Activated CD4-positive, alpha-beta memory T cell treated with anti-CD3 and anti-CD28 coated beads, Interleukin-2, amount 10 ng/mL, durations not matched to agents 7 days and 5 days (primary cell): ENCODE data around the gene CDAN1. TPM values are rescaled to one million over a fixed set of nuclear protein-coding genes. Genes with fewer than 3 reads are reported as not detected.

Experiments used
- CTCF ChIA-PET: fragments of 350-600 bp; sonication (Branson Sonifier 250); formaldehyde crosslinking; loops from one replicate; lab custom pipeline; 2021; ENCODE audit warnings: antibody characterized with exemption, inconsistent platforms; lab: Charles Lee
- POLR2A ChIA-PET: fragments of 350-600 bp; sonication (Branson Sonifier 250); formaldehyde crosslinking; loops from one replicate; lab custom pipeline; 2021; ENCODE audit warnings: antibody characterized with exemption; lab: Charles Lee
- DNase-seq: peaks from one replicate; pipeline ENCODE4 v3.0.0-alpha.2; 2020
- H3K27ac Mint-ChIP-seq: one replicate; pipeline ENCODE4 v1.8.0; 2021; ENCODE audit warnings: mild to moderate bottlenecking, mixed read lengths
- H3K27me3 Mint-ChIP-seq: one replicate; pipeline ENCODE4 v1.8.0; 2021; ENCODE audit warnings: mixed read lengths
- H3K36me3 Mint-ChIP-seq: one replicate; pipeline ENCODE4 v1.8.0; 2021; ENCODE audit warnings: low read depth, mixed read lengths
- H3K4me1 Mint-ChIP-seq: one replicate; pipeline ENCODE4 v1.8.0; 2021; ENCODE audit warnings: mixed read lengths
- H3K4me3 Mint-ChIP-seq: one replicate; pipeline ENCODE4 v1.8.0; 2021; ENCODE audit warnings: mild to moderate bottlenecking, mixed read lengths
- H3K9me3 Mint-ChIP-seq: one replicate; pipeline ENCODE4 v1.8.0; 2021; ENCODE audit warnings: mixed read lengths
- total RNA-seq, 2 experiments: library from RNA; stranded (reverse); gene quantifications; one replicate each; pipeline ENCODE4 v1.2.3, GENCODE V29; 2021

CDAN1 gene
- total RNA-seq, 2 experiments from 2014 or later, result 22.1 to 26.2 TPM

DNA sequence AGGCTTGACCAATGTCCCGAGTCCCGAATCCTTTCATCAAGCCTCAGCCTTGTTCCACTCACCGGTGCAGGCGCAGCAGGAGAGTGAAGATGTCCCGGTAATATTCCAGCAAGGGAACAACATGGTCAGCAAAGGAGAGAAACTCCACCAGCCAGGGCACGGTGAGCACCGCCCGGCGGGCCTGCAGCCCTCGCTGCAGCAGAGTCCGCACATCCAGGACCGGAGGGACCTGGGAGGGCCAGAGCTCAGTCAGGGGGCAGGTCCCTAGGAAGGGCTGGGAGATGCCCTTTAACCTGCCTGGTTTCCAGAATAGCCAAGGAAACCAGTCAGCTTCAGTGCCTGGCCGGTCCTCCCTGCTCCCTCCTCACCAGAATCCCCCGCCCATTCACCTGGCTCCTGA, 6.4 kb downstream of the CDAN1 start:
- H3K9me3 Mint-ChIP-seq, result no peaks in the 10 kb centered on the region
- H3K4me3 Mint-ChIP-seq, result no peak overlapping the region
- peaks cover 9% of the 10 kb centered on the region for H3K4me1 Mint-ChIP-seq
- no peaks in the 10 kb centered on the region for H3K27me3 Mint-ChIP-seq
- H3K27ac Mint-ChIP-seq, result no peak overlapping the region
- ChIA-PET POLR2A (interaction anchor here (1.9 kb wide), 1 partner anchor 10 kb away, joined by 4 read pairs; no protein-coding TSS in a partner anchor), CTCF (no interaction called here)
- H3K36me3 Mint-ChIP-seq, result peaks cover 67% of the 10 kb centered on the region
- DNase-seq, result no peak

DNA sequence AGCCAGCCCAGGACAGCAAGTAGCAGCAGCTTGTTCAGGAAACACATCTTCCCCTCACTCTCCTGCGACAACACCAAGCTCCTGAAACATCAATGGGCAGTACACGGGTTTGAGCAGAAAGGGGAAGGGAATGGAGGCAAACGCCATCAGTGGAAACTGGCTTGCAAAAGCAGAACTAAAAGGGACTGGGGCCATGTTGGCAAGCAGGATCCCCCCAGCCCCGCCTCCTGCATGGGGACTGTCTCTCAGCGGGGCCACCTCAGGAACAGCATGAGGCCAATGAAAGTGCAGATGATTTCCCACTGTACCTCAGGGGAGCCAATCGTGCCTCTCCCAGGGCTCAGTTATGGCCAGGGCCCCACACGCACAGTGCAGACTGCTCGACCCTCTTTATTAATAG, 6.8 kb downstream of the CDAN1 start:
- H3K27me3 Mint-ChIP-seq, result no peaks in the 10 kb centered on the region
- POLR2A ChIA-PET, result interaction anchor here (1.9 kb wide), 1 partner anchor 10 kb away, joined by 4 read pairs; no protein-coding TSS in a partner anchor

GRCh38 chr15:42729409-42729808, 7.5 kb downstream of the CDAN1 start:
- ChIA-PET POLR2A (no interaction called here), CTCF (no interaction called here)
- H3K27ac Mint-ChIP-seq, result no peak overlapping the region
- H3K27me3 Mint-ChIP-seq, result no peaks in the 10 kb centered on the region
- DNase-seq, result no peak
- H3K4me3 Mint-ChIP-seq, result no peak overlapping the region
- peaks cover 5% of the 10 kb centered on the region for H3K4me1 Mint-ChIP-seq
- H3K36me3 Mint-ChIP-seq, result peaks cover 77% of the 10 kb centered on the region
- H3K9me3 Mint-ChIP-seq, result no peaks in the 10 kb centered on the region

More for the DNA sequence above, 6.8 kb downstream of the CDAN1 start:
- DNase-seq, result no peak
- H3K9me3 Mint-ChIP-seq, result no peaks in the 10 kb centered on the region
- no peak overlapping the region for H3K27ac Mint-ChIP-seq
- no peak overlapping the region for H3K4me3 Mint-ChIP-seq
- H3K36me3 Mint-ChIP-seq, result peaks cover 71% of the 10 kb centered on the region
- CTCF ChIA-PET, result no interaction called here
- peaks cover 5% of the 10 kb centered on the region for H3K4me1 Mint-ChIP-seq

DNA sequence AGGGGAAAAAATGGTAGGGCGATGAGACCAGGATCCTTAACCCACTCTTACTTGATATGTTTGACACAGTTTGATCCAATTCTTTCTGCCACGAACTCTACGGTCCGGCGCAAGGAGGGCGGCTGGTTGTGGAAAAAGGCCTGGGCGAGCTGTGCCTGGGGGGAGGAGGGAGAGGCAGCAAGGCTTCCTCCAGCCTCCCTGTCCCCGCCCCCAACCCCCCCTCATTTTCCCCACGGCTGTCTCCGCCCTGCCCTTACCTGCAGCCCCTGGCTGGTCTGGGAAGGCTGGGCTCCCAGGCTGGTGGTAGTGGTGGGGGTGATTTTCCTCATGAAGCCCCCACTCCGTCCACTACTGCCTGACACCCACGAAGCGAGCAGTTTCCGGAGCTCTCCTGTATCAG, 8.0 kb downstream of the CDAN1 start:
- H3K4me1 Mint-ChIP-seq, result peaks cover 2% of the 10 kb centered on the region
- H3K9me3 Mint-ChIP-seq, result no peaks in the 10 kb centered on the region
- DNase-seq, result no peak
- no peak overlapping the region for H3K4me3 Mint-ChIP-seq
- ChIA-PET CTCF (no interaction called here), POLR2A (no interaction called here)
- no peak overlapping the region for H3K27ac Mint-ChIP-seq
- H3K36me3 Mint-ChIP-seq, result peaks cover 75% of the 10 kb centered on the region
- no peaks in the 10 kb centered on the region for H3K27me3 Mint-ChIP-seq

DNA sequence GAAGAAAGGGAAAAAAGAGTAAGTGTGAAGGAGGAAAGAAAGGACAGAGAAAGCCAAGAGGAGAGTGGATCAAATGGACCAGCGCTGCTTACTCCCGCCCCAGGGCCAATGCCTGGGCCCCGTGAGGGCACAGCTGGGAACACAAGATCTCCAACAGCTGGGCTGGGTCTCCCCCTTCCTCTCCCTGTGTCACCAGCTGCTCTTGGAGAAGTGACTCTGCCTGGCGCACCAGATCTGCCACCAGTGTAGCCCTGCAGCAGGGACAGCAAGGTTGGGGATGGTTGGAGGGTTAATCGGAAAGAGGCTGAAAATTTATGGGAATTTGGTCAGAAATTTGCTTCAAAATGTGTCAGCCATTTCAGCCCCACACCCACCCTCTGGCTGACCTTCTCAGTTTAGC, 8.4 kb downstream of the CDAN1 start:
- Mint-ChIP-seq H3K27ac (no peak overlapping the region), H3K9me3 (no peaks in the 10 kb centered on the region), H3K4me3 (no peak overlapping the region), H3K4me1 (peaks cover 2% of the 10 kb centered on the region), H3K36me3 (peaks cover 73% of the 10 kb centered on the region), H3K27me3 (no peaks in the 10 kb centered on the region)
- ChIA-PET CTCF (no interaction called here), POLR2A (no interaction called here)
- no peak for DNase-seq

DNA sequence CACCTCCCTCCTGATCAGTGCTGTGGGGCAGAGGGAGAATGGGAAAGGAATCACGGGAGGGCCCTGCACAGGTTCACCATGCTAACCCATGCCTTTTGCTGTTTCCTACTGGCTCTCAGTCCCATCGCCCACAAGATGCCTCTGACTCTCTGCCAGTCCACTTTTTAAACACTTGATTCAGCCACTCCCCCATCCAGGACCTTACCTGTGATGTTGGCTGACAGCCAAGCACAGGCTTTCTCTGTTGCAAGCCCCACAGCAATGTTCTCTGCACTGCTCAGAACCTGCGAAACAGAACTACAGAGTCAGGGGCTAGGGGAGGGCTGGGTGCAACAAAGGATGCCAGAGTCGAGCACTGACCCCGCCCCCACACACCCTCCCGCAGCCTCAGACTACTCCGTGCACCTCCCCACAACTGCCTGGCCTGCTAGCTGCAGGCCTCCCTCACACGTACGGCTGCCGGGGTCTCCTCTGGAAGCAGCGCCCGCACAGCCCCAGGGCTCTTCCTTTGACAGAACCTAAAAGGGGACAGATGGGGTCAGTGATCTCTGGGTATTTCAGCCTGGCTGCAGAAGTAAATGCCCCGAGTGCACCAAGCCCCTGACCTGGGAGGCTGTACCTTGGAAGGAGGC, 9.1 kb downstream of the CDAN1 start:
- Mint-ChIP-seq H3K9me3 (no peaks in the 10 kb centered on the region), H3K27ac (no peak overlapping the region)

GRCh38 chr15:42726114-42726513, 10.8 kb downstream of the CDAN1 start:
- Mint-ChIP-seq H3K9me3 (no peaks in the 10 kb centered on the region), H3K4me1 (no peaks in the 10 kb centered on the region), H3K27ac (no peak overlapping the region), H3K27me3 (no peaks in the 10 kb centered on the region), H3K36me3 (peaks cover 59% of the 10 kb centered on the region), H3K4me3 (no peak overlapping the region)
- CTCF ChIA-PET, result interaction anchor here (0.7 to 1.1 kb wide), 2 partner anchors 200 to 503 kb away, joined by 3 to 5 read pairs; no protein-coding TSS in a partner anchor
- DNase-seq, result no peak
- POLR2A ChIA-PET, result no interaction called here

More for the DNA sequence above, 9.1 kb downstream of the CDAN1 start:
- H3K4me3 Mint-ChIP-seq, result no peak overlapping the region
- ChIA-PET POLR2A (no interaction called here), CTCF (no interaction called here)
- DNase-seq, result no peak
- H3K4me1 Mint-ChIP-seq, result no peaks in the 10 kb centered on the region
- no peaks in the 10 kb centered on the region for H3K27me3 Mint-ChIP-seq
- H3K36me3 Mint-ChIP-seq, result peaks cover 73% of the 10 kb centered on the region

DNA sequence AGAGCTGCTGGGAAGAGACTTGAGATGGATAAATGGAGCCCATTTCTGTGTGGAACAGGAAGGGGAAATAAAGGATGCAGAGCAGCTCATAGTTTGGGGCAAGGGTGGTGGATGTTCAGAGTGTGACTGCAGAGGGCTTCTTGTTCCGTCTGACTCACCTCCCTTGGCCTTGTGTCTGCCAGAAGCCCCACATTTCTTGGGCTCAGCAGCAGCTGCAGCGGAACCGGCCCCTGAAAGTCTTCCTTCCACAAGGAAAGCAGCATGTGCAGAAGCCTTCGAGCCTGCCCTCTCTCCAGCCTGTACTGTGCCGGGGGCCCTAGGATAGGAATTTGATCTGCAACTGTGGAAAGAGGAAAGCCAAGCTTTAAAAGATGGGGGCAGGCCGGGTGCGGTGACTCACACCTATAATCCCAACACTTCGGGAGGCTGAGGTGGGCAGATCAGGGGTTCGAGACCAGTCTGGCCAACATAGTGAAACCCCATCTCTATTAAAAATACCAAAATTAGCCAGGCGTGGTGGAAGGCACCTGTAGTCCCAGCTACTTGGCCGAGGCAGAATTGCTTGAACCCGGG, 11.5 kb downstream of the CDAN1 start:
- CTCF ChIA-PET, result interaction anchor here (0.7 to 1.1 kb wide), 2 partner anchors 201 to 502 kb away, joined by 3 to 5 read pairs; no protein-coding TSS in a partner anchor
- no peak overlapping the region for H3K27ac Mint-ChIP-seq
- no peaks in the 10 kb centered on the region for H3K27me3 Mint-ChIP-seq

DNA sequence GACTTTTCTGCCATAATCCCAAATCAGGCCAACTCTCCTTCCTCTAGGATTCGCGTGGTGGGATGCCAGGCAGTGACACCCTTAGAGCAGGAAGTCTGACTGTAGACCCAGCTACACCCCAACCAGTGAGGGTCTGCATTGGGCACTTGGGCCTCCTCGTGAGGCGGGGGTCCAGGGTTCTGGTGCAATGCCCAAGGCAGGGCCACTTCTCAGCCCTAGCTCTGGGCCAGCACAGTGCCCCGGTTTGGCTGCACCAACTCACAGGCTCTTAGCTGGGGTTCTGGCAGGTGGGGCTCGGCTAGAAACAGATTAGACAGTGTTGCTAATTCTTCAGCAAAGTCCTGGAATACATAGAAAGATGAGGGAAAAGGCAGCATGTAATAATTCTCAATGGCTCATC, 12.7 kb downstream of the CDAN1 start:
- DNase-seq, result no peak
- ChIA-PET POLR2A (no interaction called here), CTCF (no interaction called here)
- H3K27ac Mint-ChIP-seq, result no peak overlapping the region
- no peaks in the 10 kb centered on the region for H3K4me1 Mint-ChIP-seq
- H3K27me3 Mint-ChIP-seq, result no peaks in the 10 kb centered on the region
- H3K9me3 Mint-ChIP-seq, result no peaks in the 10 kb centered on the region
- no peak overlapping the region for H3K4me3 Mint-ChIP-seq
- H3K36me3 Mint-ChIP-seq, result peaks cover 52% of the 10 kb centered on the region

More for the DNA sequence above, 11.5 kb downstream of the CDAN1 start:
- Mint-ChIP-seq H3K4me3 (no peak overlapping the region), H3K9me3 (no peaks in the 10 kb centered on the region), H3K36me3 (peaks cover 58% of the 10 kb centered on the region), H3K4me1 (no peaks in the 10 kb centered on the region)
- no peak for DNase-seq
- POLR2A ChIA-PET, result no interaction called here

GRCh38 chr15:42723068-42723467, 13.9 kb downstream of the CDAN1 start:
- H3K9me3 Mint-ChIP-seq, result no peaks in the 10 kb centered on the region
- ChIA-PET CTCF (interaction anchor here (1.0 kb wide), 1 partner anchor 203 kb away, joined by 3 read pairs; no protein-coding TSS in a partner anchor), POLR2A (no interaction called here)
- no peak for DNase-seq
- no peak overlapping the region for H3K27ac Mint-ChIP-seq
- H3K4me1 Mint-ChIP-seq, result no peaks in the 10 kb centered on the region
- peaks cover 45% of the 10 kb centered on the region for H3K36me3 Mint-ChIP-seq
- no peaks in the 10 kb centered on the region for H3K27me3 Mint-ChIP-seq
- H3K4me3 Mint-ChIP-seq, result no peak overlapping the region

GRCh38 chr15:42721916-42722315, 15.0 kb downstream of the CDAN1 start:
- Mint-ChIP-seq H3K9me3 (no peaks in the 10 kb centered on the region), H3K4me3 (no peak overlapping the region), H3K27ac (no peak overlapping the region), H3K27me3 (no peaks in the 10 kb centered on the region), H3K36me3 (peaks cover 38% of the 10 kb centered on the region), H3K4me1 (no peaks in the 10 kb centered on the region)
- POLR2A ChIA-PET, result no interaction called here
- CTCF ChIA-PET, result no interaction called here
- no peak for DNase-seq

DNA sequence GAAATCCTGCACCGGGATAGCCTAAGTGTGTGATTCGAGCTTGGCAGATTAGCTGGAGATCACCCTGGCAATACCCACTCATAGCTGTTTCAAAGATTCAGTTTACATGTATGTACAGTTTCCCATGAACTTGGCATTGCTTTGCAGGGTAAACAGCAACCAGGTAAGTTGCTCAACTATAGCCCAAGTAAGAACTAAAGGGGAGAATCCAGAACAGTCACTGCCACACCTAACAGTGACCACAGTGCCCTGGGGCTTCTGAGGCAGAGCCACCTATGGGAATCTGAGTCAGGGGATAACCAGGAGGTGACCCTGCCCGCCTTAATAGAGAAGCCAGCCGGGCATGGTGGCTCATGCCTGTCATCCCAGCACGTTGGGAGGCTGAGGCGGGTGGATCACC, 15.9 kb downstream of the CDAN1 start:
- no peak overlapping the region for H3K4me3 Mint-ChIP-seq
- no peaks in the 10 kb centered on the region for H3K4me1 Mint-ChIP-seq
- DNase-seq, result no peak
- ChIA-PET POLR2A (no interaction called here), CTCF (no interaction called here)
- peaks cover 31% of the 10 kb centered on the region for H3K36me3 Mint-ChIP-seq
- H3K27me3 Mint-ChIP-seq, result no peaks in the 10 kb centered on the region
- H3K9me3 Mint-ChIP-seq, result no peaks in the 10 kb centered on the region
- no peak overlapping the region for H3K27ac Mint-ChIP-seq

DNA sequence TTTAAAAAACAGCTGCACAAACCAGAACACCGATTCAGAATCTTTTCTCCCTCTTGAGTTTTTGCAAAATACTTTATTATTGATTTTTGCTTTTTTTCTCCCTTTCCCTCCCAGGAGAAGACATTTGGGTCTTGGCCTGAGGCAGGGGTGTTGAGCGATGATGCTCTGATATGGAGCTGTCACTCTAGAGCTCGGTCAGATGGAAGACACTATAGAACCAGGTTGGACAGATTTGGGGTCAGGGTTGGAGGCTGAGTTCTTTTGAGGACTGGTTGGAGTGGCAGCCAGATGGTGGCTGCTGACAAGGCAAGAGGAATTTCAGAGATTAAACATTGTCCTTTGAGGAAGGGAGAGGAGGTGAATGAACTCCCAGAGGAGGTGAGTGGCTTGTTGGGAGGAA, 16.9 kb downstream of the CDAN1 start:
- DNase-seq, result no peak
- Mint-ChIP-seq H3K9me3 (no peaks in the 10 kb centered on the region), H3K27me3 (no peaks in the 10 kb centered on the region), H3K4me1 (no peaks in the 10 kb centered on the region), H3K4me3 (no peak overlapping the region), H3K36me3 (peaks cover 25% of the 10 kb centered on the region), H3K27ac (no peak overlapping the region)
- POLR2A ChIA-PET, result interaction anchor here (1.2 to 2.3 kb wide), 2 partner anchors 11 to 16 kb away, joined by 4 to 12 read pairs; partner anchors contain the start of gene CDAN1
- CTCF ChIA-PET, result interaction anchor here (1.0 kb wide), 1 partner anchor 17 kb away, joined by 4 read pairs; no protein-coding TSS in a partner anchor
